ENCODE results near the gene RPH3AL.

The RPH3AL gene

GRCh38 chr17:335691-336090 is 16.9 kb downstream of the RPH3AL start (continued):
- TF ChIP-seq PATZ1 (tag by site-specific recombination; IDR thresholded peaks at IDR 0.05) (no peak), ZSCAN5A (tag by site-specific recombination; IDR thresholded peaks at IDR 0.05) (no peak), ZNF155 (tag by site-specific recombination; IDR thresholded peaks at IDR 0.05) (no peak), ZNF423 (tag by site-specific recombination; IDR thresholded peaks at IDR 0.05) (no peak), ZNF645 (tag by site-specific recombination; IDR thresholded peaks at IDR 0.05) (no peak), ZIC2 (tag by site-specific recombination; IDR thresholded peaks at IDR 0.05) (peak; percentile 89), SCRT2 (tag by site-specific recombination; IDR thresholded peaks at IDR 0.05) (no peak), ZNF211 (tag by site-specific recombination; IDR thresholded peaks at IDR 0.05; ENCODE audit: low read depth) (no peak), ZNF530 (tag by site-specific recombination; IDR thresholded peaks at IDR 0.05; ENCODE audit: low read depth) (no peak), ZBTB26 (tag by site-specific recombination; optimal IDR thresholded peaks at IDR 0.05) (no peak), ZNF169 (tag by site-specific recombination; IDR thresholded peaks at IDR 0.05) (no peak), ZNF837 (tag by site-specific recombination; IDR thresholded peaks at IDR 0.05) (no peak)

GRCh38 chr17:334974-335481 is 17.6 kb downstream of the RPH3AL start:
- TF ChIP-seq ZFHX2 (tag by site-specific recombination; conservative IDR thresholded peaks at IDR 0.05) (0 out of 2 replicates have a peak, but pooled peaks have one; percentile 15), ZNF518A (tag by site-specific recombination; conservative IDR thresholded peaks at IDR 0.05; ENCODE audit: low read depth) (no peak)

More at GRCh38 chr17:334974-335481, 17.6 kb downstream of the RPH3AL start:
- no peaks in the 10 kb centered on the region for H3K36me3 ChIP-seq (ENCODE audit: control insufficient read depth in 2 of 2, insufficient read depth in 1 of 2, low read length in 2 of 2)
- no peaks in the 10 kb centered on the region for H3K9me3 ChIP-seq (ENCODE audit: control insufficient read depth, insufficient read depth, low read depth, low read length)
- POLR2A ChIA-PET, result no interaction called here
- CTCF ChIA-PET, result no interaction called here
- no peak overlapping the region for H3K4me3 ChIP-seq (ENCODE audit: low read depth, low read length)
- H3K27ac ChIP-seq (ENCODE audit: extremely low read depth, low read depth, low read length), result no peak overlapping the region
- peaks cover 9% of the 10 kb centered on the region for H3K4me1 ChIP-seq (ENCODE audit: control insufficient read depth, insufficient read depth, low read length)
